DOHH2 (cell line): ENCODE results near the gene DOHH.
"Not testable (repeated sequence)": the region's sequence is repeated elsewhere in the genome, so short reads cannot be mapped to it uniquely, and the experiment has no call there.

ENCODE experiments used
- H3F3A ChIP-seq: fragments of 200-600 bp; sonication (generic), shearing (Covaris generic); 2 replicates; pipeline ENCODE4 v1.6.0; 2016; ENCODE audit warnings: antibody characterized with exemption, mild to moderate bottlenecking; ENCODE audit not compliant: control insufficient read depth, insufficient read depth
- H3K27ac ChIP-seq: fragments of 200-600 bp; sonication (generic); 2 replicates; pipeline ENCODE4 v1.5.1; 2014; ENCODE audit warnings: low read depth, mild to moderate bottlenecking, low read length, moderate library complexity
- H3K27me3 ChIP-seq: fragments of 200-600 bp; sonication (generic); 2 replicates; pipeline ENCODE4 v1.6.1; 2014; ENCODE audit warnings: mild to moderate bottlenecking, low read length, mixed read lengths; ENCODE audit not compliant: control insufficient read depth
- H3K36me3 ChIP-seq: fragments of 200-600 bp; sonication (generic); 2 replicates; pipeline ENCODE4 v1.6.1; 2014; ENCODE audit warnings: mild to moderate bottlenecking, low read length, moderate library complexity, mixed read lengths; ENCODE audit not compliant: control insufficient read depth
- H3K4me1 ChIP-seq: fragments of 200-600 bp; sonication (generic); 2 replicates; pipeline ENCODE4 v1.6.1; 2014; ENCODE audit warnings: mild to moderate bottlenecking, low read length, mixed read lengths; ENCODE audit not compliant: control insufficient read depth
- H3K4me2 ChIP-seq: fragments of 200-600 bp; sonication (generic); 2 replicates; pipeline ENCODE4 v1.6.0; 2014; ENCODE audit warnings: mild to moderate bottlenecking, low read length, moderate library complexity
- H3K4me3 ChIP-seq: fragments of 200-600 bp; sonication (generic); 2 replicates; pipeline ENCODE4 v1.5.1; 2014; ENCODE audit warnings: mild to moderate bottlenecking, low read length, mixed read lengths
- H3K79me2 ChIP-seq: fragments of 200-600 bp; sonication (generic); 2 replicates; pipeline ENCODE4 v1.6.1; 2014; ENCODE audit warnings: mild to moderate bottlenecking, low read length, mixed read lengths; ENCODE audit not compliant: control insufficient read depth
- H3K9me2 ChIP-seq: fragments of 200-600 bp; sonication (generic); replicated peaks from 2 replicates; pipeline ENCODE4 v1.6.1; 2014; ENCODE audit warnings: mild to moderate bottlenecking, low read length, mixed read lengths; ENCODE audit not compliant: control insufficient read depth
- H3K9me3 ChIP-seq: fragments of 200-600 bp; sonication (generic); 2 replicates; pipeline ENCODE4 v1.6.1; 2014; ENCODE audit warnings: antibody characterized with exemption, low read length, mixed read lengths; ENCODE audit not compliant: control insufficient read depth, insufficient read depth
- H4K20me1 ChIP-seq: fragments of 200-600 bp; sonication (generic); 2 replicates; pipeline ENCODE4 v1.6.0; 2014; ENCODE audit warnings: low read depth, mild to moderate bottlenecking, antibody characterized with exemption, low read length, moderate library complexity; ENCODE audit not compliant: control insufficient read depth, insufficient read depth
- CTCF ChIP-seq: fragments of 200-600 bp; sonication (generic); IDR thresholded peaks from one replicate; pipeline ENCODE4 v1.5.1; 2014; ENCODE audit warnings: antibody characterized with exemption, mild to moderate bottlenecking, low read depth, low read length; ENCODE audit not compliant: poor library complexity, severe bottlenecking
- EZH2phosphoT487 ChIP-seq: fragments of 200-600 bp; sonication (generic); IDR thresholded peaks from 2 replicates; pipeline ENCODE4 v1.6.1; 2017; ENCODE audit warnings: borderline replicate concordance, mild to moderate bottlenecking, antibody characterized with exemption, low read length, moderate library complexity, mixed read lengths

Gene DOHH

GRCh38 chr19:3453840-3454239, 46.6 kb downstream of the DOHH start:
- Histone ChIP-seq H3K36me3 (no peaks in the 10 kb centered on the region), H4K20me1 (no peaks in the 10 kb centered on the region), H3K27ac (no peak overlapping the region), H3K4me3 (no peak overlapping the region), H3K4me1 (no peaks in the 10 kb centered on the region), H3F3A (no peaks in the 10 kb centered on the region), H3K4me2 (no peak overlapping the region), H3K9me3 (no peaks in the 10 kb centered on the region), H3K79me2 (no peaks in the 10 kb centered on the region), H3K9me2 (no peaks in the 10 kb centered on the region), H3K27me3 (no peaks in the 10 kb centered on the region)
- TF ChIP-seq EZH2phosphoT487 (no peak), CTCF (no peak)

- H3K27ac ChIP-seq = not testable (repeated sequence)
These were observed 47.6 kb downstream of the DOHH start for GRCh38 chr19:3452942-3453214.

GRCh38 chr19:3452171-3452941, 48.1 kb downstream of the DOHH start:
- no peaks in the 10 kb centered on the region for H3K79me2 ChIP-seq
- H3K9me2 ChIP-seq = no peaks in the 10 kb centered on the region
- no peaks in the 10 kb centered on the region for H3K27me3 ChIP-seq
- no peak overlapping the region for H3K4me2 ChIP-seq
- no peak for TF ChIP-seq EZH2phosphoT487
- TF ChIP-seq CTCF = no peak
- no peaks in the 10 kb centered on the region for H3F3A ChIP-seq
- no peaks in the 10 kb centered on the region for H3K4me1 ChIP-seq
- H3K4me3 ChIP-seq = no peak overlapping the region
- no peaks in the 10 kb centered on the region for H3K36me3 ChIP-seq
- H4K20me1 ChIP-seq = no peaks in the 10 kb centered on the region
- no peak overlapping the region for H3K27ac ChIP-seq
- no peaks in the 10 kb centered on the region for H3K9me3 ChIP-seq

More at GRCh38 chr19:3452942-3453214, 47.6 kb downstream of the DOHH start:
- H3K36me3 ChIP-seq, H3K79me2 ChIP-seq, H4K20me1 ChIP-seq, H3K4me1 ChIP-seq, H3K9me2 ChIP-seq, H3K4me2 ChIP-seq, H3F3A ChIP-seq, H3K27me3 ChIP-seq, H3K9me3 ChIP-seq, H3K4me3 ChIP-seq: not testable (repeated sequence)

- H3K36me3 ChIP-seq = no peaks in the 10 kb centered on the region
- no peak overlapping the region for H3K4me3 ChIP-seq
- H3F3A ChIP-seq = no peaks in the 10 kb centered on the region
- no peaks in the 10 kb centered on the region for H4K20me1 ChIP-seq
- no peak overlapping the region for H3K4me2 ChIP-seq
- H3K4me1 ChIP-seq = no peaks in the 10 kb centered on the region
- no peak overlapping the region for H3K27ac ChIP-seq
- TF ChIP-seq EZH2phosphoT487 (no peak), CTCF (no peak)
- H3K27me3 ChIP-seq = no peaks in the 10 kb centered on the region
- H3K9me3 ChIP-seq = no peaks in the 10 kb centered on the region
- H3K79me2 ChIP-seq = no peaks in the 10 kb centered on the region
- H3K9me2 ChIP-seq = no peaks in the 10 kb centered on the region
These were observed 49.0 kb downstream of the DOHH start for GRCh38 chr19:3451451-3451866.
